ENCODE results near the gene GLIS1.

DNA sequence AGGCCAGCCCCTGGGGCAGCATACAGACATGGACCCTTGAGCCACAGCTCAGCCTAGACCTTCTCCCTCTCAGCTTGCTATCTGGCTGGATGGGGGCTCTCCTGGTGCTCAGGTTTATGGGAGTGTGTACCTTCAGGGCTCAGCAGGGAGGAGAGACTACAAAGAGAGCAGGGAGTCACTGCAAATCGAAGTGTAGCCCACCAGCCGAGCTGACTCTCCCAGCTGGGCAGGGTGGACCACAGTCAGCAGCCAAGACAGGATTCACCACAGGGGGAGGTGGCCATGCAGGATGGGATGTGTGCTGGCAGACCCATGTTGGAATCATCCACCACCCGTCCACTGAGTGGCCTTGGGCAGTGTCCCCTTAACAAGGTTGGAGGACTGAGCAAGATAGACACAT lies 78.3 kb downstream of the GLIS1 start:
- no peak for TF ChIP-seq CTCF (IDR thresholded peaks at IDR 0.05; ENCODE audit: insufficient read depth, low read depth, low read length)
- TF ChIP-seq EZH2 (IDR thresholded peaks at IDR 0.05; ENCODE audit: insufficient read depth, low read length): no peak
